C4-2B (cell line): Measurements from ENCODE around the gene IFT122.

Source experiments
- H3K27ac ChIP-seq: fragments of 450-650 bp; 2 replicates; pipeline ENCODE4 v1.5.1; 2017
- CTCF ChIP-seq: fragments of 450-650 bp; conservative IDR thresholded peaks from 2 replicates; pipeline ENCODE4 v1.5.1; 2017; ENCODE audit warnings: mild to moderate bottlenecking
- ZFX ChIP-seq: fragments of 450-650 bp; IDR thresholded peaks from 2 replicates; pipeline ENCODE4 v1.6.1; 2017

The IFT122 gene

DNA sequence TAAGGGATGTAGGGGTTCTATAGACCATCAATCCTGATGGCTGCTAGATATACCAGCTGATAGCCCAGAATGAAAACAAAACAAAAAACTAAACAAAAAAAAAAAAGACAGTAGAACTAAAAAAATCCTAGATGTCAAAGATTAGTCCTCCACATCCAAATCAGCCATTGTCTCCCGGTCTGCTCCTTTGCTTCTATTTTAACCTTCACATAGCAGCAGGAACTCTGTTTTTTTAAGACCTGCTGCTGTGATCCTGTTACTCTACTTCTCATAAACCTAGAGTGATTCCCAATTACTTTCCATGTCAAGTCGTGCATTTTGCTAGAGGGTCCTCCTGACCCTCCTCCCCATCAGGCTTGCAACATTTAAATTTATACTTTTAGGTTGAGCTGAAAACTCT lies 2.5 kb downstream of the IFT122 start:
- no peak for TF ChIP-seq ZFX
- no peak for TF ChIP-seq CTCF
- H3K27ac ChIP-seq: no peak overlapping the region

DNA sequence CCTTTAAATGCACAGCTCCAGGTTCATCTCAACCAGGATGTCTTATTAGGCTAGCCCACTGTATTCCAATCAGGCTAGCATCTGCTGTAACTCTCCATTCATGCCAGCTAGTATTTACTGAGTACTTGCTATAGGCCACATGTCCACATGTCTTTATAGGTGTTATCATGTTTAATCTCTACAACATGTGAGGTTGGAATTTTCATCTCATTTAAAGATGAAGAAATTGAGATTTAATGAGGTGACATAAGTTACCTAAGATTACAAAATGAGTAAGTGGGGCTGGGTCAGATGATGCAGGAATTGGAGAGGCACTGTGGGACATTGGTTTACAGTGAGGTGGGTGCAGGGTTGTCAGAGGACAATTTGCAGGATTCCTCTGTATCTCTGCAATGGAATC lies 2.9 kb downstream of the IFT122 start:
- TF ChIP-seq ZFX (no peak), CTCF (no peak)
- no peak overlapping the region for H3K27ac ChIP-seq

- TF ChIP-seq CTCF (no peak), ZFX (no peak)
- H3K27ac ChIP-seq: no peak overlapping the region
Measured at GRCh38 chr3:129445471-129445870, 5.4 kb downstream of the IFT122 start.

DNA sequence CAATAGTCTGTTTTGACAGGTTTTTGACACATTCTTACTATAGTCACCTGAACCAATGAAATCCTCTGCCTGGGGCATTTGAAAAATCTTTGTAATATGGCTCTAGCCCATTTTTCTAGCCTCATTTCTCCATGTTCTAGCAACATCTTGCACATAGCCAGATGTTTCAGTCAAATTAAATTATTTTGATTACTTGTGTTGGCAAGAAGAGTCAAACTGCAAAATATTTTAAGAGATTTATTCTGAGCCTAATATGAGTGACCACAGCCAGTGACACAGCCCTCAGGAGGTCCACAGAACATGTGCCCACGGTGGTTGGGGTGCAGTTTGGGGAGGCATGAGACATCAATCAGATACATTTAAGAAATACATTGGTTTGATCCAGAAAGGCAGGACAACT lies 6.9 kb downstream of the IFT122 start:
- TF ChIP-seq CTCF (no peak), ZFX (no peak)
- H3K27ac ChIP-seq: no peak overlapping the region

DNA sequence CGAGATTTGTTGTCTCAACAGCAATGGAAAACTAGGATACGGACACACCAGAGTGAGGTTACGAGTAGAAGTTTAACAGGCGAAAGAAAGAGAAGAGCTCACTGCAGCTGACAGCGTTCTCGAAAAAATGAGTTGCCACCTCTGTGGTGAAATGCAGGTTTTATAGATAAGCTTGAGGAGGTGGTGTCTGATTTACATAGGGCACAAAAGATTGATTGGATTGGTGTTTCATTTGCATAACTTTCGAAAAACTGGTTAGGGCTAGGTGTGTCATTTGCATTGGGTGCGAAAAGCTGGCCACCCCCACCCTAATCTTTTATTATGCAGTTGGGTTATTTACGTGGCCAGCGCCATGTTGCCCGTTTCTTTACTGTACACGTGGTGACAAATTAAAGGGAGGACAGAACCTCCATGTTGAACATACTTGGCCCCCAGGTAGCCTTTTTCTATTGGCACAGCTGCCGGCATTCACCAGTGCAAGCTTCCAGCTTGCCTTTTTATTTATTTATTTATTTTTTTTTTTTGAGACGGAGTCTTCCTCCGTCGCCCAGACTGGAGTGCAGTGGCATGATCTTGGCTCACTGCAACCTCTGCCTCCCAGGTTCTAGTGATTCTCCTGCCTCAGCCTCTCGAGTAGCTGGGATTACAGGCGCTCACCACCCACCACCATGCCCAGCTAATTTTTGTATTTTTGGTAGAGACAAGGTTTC lies 8.3 kb downstream of the IFT122 start:
- no peak overlapping the region for H3K27ac ChIP-seq
- TF ChIP-seq ZFX (no peak), CTCF (no peak)

GRCh38 chr3:129449279-129450115 lies 9.5 kb downstream of the IFT122 start:
- no peak for TF ChIP-seq CTCF
- TF ChIP-seq ZFX: no peak
- no peak overlapping the region for H3K27ac ChIP-seq

DNA sequence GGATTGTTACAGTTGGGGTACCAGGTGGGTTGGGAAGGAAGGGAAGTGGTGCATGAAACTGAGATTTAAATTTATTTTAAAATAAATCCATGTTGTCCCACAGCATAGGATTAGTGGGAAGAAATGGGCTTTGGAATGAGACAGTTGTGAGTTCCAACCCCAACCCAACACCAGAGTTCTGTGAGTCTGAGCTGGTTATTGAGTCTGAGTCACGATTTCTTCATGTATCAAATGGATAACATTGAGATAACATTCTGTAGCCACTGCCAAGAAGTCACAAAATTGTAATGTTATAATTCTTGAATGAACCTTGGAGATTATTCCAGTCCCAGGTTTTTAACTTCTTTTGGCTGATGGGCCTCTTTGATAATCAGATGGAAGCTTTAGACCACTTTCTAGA lies 13.7 kb downstream of the IFT122 start:
- TF ChIP-seq ZFX: no peak
- no peak for TF ChIP-seq CTCF
- H3K27ac ChIP-seq: no peak overlapping the region
